Upper lobe of left lung (tissue), 4 donors: Measurements from ENCODE around the gene RASAL1.

Source experiments
- CTCF ChIP-seq, 6 experiments: fragments of 450-650 bp in 4 of 6; fragments of 200-600 bp in 2 of 6; sonication (generic) in 2 of 6; IDR thresholded peaks; one replicate each; pipeline ENCODE4 v1.5.1; 2016 to 2019; ENCODE audit warnings: antibody characterized with exemption in 6 of 6
- POLR2AphosphoS5 ChIP-seq, 2 donors: sonication (generic); formaldehyde crosslinking; IDR thresholded peaks; one replicate each; pipeline ENCODE4 v1.5.1; 2017; ENCODE audit warnings: antibody characterized with exemption in 2 of 2

- no peak for TF ChIP-seq CTCF (IDR thresholded peaks at IDR 0.05)
- TF ChIP-seq POLR2AphosphoS5 (IDR thresholded peaks at IDR 0.05): no peak
Observed at GRCh38 chr12:113172185-113172584, 36.6 kb upstream of the RASAL1 start.
